HK-2 (cell line): Measurements from ENCODE around the gene FAM89A.
"Not testable (repeated sequence)": the region's sequence is repeated elsewhere in the genome, so short reads cannot be mapped to it uniquely, and the experiment has no call there.

Source experiments
- DNase-seq: peaks from one replicate; pipeline ENCODE4 v3.0.0-alpha.2; 2018; ENCODE audit not compliant: unreplicated experiment

The FAM89A gene

GRCh38 chr1:231057410-231057809 is 17.4 kb upstream of the FAM89A start:
- no peak for DNase-seq

GRCh38 chr1:231055271-231055670 is 15.2 kb upstream of the FAM89A start:
- no peak for DNase-seq

DNA sequence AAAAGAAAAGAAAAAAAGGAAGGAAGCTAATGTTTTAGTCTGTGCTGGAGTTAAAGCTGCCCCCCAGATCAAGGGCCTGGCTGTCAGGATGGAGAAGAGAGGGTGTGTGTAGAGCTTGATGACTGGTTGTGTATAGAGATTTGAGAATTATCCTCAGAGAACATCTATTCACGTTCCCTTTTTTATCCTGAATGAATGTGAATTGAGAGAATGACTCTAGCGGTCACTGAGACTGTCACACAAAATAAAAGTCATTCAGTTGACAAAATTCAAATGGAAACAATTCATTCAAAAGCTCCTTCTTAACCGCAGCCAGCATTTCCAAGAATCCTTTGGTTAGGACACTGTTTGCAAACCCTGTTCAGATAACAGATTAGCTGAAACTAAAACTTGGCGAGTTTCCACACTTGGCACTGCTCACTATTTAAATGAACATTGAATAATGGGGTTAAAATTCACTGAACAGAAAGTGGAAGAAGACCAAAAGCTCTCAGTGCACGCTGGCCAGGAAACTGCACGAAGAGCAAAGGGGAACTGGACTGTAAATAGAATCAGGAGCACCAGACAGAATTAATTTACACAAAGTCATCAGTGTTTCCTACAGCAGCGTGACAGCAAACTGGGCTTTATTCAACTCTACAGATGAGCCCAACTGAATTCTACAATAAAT is 13.6 kb upstream of the FAM89A start:
- no peak for DNase-seq

GRCh38 chr1:231052777-231053176 is 12.7 kb upstream of the FAM89A start:
- DNase-seq: no peak

DNA sequence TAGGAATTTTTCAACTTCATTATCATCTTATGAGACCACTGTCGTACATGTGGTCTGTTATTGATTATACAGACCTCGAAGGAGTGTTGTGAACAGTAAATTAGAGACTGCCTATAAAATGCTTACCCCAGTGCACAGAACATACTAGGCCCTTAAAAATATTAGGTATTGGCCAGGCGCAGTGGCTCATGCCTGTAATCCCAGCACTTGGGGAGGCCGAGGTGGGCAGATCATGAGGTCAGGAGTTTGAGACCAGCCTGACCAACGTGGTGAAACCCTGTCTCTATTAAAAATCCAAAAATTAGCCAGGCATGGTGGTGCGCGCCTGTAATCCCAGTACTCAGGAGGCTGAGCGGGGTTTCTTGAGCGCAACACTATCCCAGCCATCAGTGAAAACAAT is 10.9 kb upstream of the FAM89A start:
- DNase-seq: not testable (repeated sequence)

DNA sequence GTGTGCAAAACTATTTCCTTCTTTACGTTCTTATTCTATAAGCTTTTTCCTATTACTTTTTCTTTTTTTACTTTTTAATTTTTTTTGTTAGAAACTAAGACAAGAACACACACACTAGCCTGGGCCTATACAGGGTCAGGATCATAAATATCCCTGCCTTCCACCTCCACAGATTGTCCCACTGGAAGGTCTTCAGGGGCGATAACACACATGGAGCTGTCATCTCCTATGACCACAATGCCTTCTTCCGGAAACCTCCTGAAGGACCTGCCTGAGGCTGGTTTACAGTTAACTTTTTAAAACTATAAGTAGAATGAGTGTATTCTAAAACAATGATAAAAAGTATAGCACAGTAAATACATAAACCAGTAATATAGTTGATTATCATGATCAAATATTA is 10.3 kb upstream of the FAM89A start:
- no peak for DNase-seq

DNA sequence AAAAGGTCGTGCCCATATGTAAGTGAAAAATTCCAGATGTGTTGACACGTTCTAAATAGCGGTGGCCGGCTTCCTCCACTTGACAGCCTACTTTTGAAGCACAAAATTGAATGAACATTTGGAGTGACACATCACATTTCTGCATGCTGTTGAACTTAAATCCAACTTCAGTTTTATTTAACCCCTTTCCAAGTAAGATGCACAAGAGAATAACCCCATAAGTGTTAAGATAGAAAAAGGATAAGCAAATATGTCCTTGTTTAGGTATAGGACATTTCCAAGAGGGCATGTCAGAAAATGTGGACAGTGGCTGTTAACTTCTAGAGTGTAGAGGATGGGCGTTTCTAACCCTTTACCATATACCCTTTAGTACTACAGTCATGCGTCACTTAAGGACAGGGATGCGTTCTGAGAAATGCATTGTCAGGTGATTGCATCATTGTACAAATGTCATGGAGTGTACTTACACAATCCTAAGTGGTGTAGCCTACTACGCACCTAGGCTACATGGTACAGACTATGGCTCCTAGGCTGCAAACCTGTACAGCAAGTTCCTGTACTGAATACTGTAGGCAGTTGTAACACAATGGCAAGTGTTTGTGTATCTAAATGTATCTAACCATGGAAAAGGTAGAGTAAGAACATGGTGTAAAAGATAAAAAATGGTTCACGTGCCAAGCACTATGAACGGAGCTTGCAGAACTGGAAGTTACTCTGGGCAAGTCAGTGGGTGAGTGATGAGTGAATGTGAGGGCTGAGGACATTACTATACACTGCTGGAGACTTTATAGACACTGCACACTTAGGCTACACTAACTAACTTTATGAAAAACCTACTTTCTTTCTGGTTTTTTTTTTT is 9.3 kb upstream of the FAM89A start:
- no peak for DNase-seq

- not testable (repeated sequence) for DNase-seq
Measured at GRCh38 chr1:231048419-231048818, 8.4 kb upstream of the FAM89A start.

DNA sequence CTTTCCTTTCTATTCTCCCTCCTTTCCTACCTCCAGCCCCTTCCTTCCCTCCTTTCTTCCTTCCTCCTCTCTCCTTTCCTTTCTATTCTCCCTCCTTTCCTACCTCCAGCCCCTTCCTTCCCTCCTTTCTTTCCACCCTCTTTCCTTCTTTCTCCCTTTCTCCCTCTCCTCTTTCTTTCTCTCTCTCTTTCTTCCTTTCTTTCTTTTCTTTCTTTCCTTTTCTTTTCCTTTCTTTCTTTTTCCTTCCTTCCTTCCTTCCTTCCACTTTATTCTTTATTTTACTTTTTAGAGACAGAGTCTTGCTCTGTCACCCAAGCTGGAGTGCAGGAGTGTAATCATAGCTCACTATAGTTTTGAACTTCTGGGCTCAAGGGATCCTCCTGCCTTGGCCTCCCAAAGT is 7.5 kb upstream of the FAM89A start:
- DNase-seq: not testable (repeated sequence)

- DNase-seq: no peak
Measured at GRCh38 chr1:231046730-231047395, 6.8 kb upstream of the FAM89A start.

DNA sequence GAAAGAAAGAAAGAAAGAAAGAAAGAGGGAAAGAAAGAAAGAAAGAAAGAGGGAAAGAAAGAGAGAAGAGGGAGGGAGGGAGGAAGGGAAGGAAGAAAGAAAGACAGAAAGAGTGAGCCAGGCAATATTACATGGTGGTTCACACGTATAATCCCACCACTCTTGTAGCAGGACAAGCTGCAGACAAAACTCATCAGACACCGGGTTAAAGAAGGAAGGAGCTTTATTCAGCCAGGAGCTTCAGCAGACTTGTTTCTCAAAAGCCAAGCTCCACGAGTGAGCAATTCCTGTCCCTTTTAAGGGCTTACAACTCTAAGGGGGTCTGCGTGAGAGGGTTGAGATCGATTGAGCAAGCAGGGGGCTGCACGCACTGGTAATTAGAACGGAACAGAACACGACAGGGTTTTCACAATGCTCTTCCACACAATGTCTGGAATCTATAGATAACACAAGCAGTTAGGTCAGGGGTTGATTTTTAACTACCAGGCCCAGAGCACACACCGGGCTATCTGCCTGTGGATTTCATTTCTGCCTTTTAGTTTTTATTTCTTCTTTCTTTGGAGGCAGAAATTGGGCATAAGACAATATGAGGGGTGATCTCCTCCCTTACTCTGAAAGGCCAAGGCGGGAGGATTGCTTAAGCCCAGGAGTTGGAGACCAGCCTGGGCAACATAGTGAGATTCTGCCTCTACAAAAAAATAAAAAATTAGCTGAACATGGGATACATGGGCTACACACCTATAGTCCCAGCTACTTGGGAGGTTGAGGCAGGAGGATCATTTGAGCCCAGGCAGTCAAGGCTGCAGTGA is 6.1 kb upstream of the FAM89A start:
- DNase-seq: not testable (repeated sequence)

DNA sequence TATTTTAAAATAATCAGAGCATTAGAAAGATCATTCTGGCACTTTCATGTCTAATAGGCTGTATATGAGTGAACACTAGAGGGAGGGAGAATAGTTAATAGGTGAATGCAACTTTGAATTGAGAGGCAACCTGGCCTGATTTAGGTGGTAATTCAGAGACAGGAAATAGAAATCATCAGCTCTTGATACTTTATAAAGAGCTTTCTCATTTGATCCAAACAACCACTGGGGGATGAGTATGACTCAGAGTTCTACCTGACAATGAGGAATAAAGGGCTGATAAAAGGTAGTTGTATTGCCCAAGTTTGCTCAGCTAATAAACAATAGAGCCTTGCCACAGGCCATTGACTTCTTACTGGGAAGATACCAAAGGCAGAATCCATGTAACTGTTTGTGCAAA is 5.2 kb upstream of the FAM89A start:
- no peak for DNase-seq

- no peak for DNase-seq
Measured at GRCh38 chr1:231044588-231044987, 4.5 kb upstream of the FAM89A start.

DNA sequence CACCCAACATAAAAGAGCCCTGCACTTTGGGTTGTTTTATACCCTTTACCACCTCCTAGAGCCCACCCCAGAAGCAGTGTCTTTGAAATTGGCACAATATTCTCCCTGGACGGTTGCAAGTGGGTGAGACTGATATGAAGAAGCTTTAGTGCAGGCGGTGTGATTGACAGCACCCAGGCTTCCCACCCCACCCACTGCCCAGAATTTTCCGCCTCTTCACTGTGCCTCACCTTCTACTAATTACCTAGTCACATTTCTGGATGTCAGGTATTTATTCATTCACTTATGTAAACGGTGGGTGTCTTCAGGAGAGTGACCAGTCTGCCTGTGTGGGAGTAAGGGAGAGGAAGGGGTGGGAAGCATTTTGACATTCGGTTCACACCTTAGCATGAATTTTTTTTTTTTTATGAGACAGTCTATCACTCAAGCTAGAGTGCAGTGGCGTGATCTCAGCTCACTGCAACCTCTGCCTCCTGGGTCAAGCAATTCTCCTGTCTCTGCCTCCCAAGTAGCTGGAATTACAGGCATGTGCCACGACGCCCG is 1.7 kb upstream of the FAM89A start:
- DNase-seq: no peak

DNA sequence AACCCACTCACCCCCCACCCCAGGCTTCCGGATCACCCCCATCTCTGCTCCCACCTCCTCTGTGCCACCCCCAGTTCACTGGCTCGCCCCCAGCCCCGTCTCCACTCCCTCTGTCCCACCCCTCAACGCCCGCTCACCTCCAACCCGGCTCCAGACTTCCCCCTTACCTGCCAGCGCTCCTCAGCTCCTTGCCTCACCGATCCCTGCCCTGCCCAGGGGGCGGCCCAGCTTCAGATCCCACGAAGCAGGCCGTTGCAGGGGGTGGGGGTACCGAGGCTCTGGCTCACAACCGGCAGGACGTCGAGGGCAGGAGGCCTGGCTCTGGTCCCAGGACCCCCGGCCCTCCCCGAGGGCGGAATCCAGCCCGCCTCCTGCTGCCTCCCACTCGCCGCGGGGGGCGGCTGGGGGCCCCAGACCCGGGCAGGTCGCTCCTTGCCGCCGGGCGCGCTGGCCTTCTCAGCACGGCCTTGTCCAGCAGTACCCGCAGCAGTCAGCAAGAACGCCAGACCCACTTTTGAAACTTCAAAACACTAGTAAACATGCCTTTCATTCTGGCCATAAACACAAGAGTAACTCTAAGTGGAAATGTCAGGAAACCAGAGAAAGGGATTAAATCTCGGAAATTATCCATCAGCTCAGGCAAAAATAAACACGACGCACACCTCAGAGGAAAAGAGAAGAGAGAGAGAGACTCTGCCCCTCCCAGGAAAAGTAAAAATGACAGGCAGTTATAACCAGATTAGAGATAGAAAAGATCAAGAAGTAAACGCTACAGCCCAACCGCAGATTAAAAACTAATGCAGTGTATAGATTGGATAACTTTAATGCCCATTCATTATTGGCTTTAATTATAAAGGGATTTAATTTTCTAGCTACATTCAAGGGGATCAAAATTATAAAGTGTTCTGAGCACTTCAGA is 1.0 kb upstream of the FAM89A start:
- DNase-seq: no peak

- peak; percentile 41 for DNase-seq
Measured at GRCh38 chr1:231039161-231040018, 664 bp downstream of the FAM89A start.

- no peak for DNase-seq
Measured at GRCh38 chr1:231037585-231038517, 2.2 kb downstream of the FAM89A start.

DNA sequence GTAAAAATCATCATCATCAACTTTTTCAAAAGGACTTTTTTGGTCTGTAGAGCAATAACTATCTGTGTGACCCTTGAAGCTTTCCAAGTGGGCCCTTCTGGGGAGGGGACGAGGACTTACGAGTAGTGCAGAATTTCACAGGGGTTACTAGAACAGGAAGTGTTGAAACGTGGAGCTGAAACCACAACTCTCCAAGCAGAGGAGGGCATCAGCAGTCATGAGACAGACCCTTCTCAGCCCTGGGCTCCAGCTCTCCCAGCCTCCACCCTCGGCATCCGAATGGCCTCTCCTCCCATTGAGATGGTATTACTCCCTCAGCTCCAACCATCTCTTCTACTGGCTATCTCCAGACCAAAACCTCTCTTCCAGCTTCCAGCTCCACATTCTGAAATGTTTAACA is 3.6 kb downstream of the FAM89A start:
- DNase-seq: no peak
